ENCODE measurements around the gene SERPINB11. TPM values are rescaled to one million over a fixed set of nuclear protein-coding genes. Genes with fewer than 3 reads are reported as not detected.

Gene SERPINB11
- total RNA-seq, 4 donors from 2014 or later = not detected

DNA sequence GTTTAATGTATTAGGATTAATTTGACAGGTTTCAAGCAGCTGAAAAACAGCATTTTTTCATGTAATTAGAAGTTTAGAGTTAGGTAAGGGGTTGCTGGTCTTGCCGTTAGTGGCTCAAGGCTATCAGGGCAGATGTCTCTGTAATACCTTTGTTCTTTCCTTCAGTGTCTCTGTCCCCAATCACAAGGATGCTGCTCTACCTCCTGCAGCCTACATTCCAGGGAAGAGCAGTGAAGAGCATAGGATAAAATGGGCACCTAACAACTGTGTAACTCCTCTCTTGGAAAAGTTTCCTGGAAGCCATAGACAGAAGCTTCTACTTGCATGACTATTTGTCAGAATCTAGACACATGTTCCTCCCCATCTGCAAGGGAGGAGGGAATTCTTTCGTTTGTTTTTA, 63.1 kb downstream of the SERPINB11 start:
- intact Hi-C loops (cut with DNase I; ENCODE audit: low total_unique reads) (no loop called here), in situ Hi-C loops (cut with MboI; ENCODE audit: low sequenced_read_pairs in 4 of 4) (no loop called here)
- TF ChIP-seq, protein P1, sequence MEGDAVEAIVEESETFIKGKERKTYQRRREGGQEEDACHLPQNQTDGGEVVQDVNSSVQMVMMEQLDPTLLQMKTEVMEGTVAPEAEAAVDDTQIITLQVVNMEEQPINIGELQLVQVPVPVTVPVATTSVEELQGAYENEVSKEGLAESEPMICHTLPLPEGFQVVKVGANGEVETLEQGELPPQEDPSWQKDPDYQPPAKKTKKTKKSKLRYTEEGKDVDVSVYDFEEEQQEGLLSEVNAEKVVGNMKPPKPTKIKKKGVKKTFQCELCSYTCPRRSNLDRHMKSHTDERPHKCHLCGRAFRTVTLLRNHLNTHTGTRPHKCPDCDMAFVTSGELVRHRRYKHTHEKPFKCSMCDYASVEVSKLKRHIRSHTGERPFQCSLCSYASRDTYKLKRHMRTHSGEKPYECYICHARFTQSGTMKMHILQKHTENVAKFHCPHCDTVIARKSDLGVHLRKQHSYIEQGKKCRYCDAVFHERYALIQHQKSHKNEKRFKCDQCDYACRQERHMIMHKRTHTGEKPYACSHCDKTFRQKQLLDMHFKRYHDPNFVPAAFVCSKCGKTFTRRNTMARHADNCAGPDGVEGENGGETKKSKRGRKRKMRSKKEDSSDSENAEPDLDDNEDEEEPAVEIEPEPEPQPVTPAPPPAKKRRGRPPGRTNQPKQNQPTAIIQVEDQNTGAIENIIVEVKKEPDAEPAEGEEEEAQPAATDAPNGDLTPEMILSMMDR (IDR thresholded peaks at IDR 0.05 in 4 of 5, conservative IDR thresholded peaks at IDR 0.05 in 1 of 5) = no peak
- no peak for TF ChIP-seq POLR2A (IDR thresholded peaks at IDR 0.05)
- Histone ChIP-seq H3K36me3 (no peaks in the 10 kb centered on the region), H3K27ac (no peak overlapping the region), H3K27me3 (no peaks in the 10 kb centered on the region), H3K4me1 (no peaks in the 10 kb centered on the region), H3K4me3 (no peak overlapping the region), H3K9me3 (no peaks in the 10 kb centered on the region)
- ATAC-seq (no peak), DNase-seq (no peak)

Other genes starting within 250 kb of the SERPINB11 start
- not detected for gene SERPINB5, start 226.0 kb upstream of the SERPINB11 start, total RNA-seq
- not detected for gene SERPINB12, start 160.6 kb upstream of the SERPINB11 start, total RNA-seq
- not detected for gene SERPINB13, start 115.6 kb upstream of the SERPINB11 start, total RNA-seq
- gene SERPINB4, start 58.7 kb upstream of the SERPINB11 start, total RNA-seq = under 1 TPM in 1 of 4 donors, not detected in 3; 0.13 TPM
- gene SERPINB3, start 41.1 kb upstream of the SERPINB11 start, total RNA-seq = not detected
- not detected for gene SERPINB7, start 72.5 kb downstream of the SERPINB11 start, total RNA-seq
- gene SERPINB2, start 184.7 kb downstream of the SERPINB11 start, total RNA-seq = not detected
- gene SERPINB10, start 205.0 kb downstream of the SERPINB11 start, total RNA-seq = not detected
- not detected for gene HMSD, start 246.3 kb downstream of the SERPINB11 start, total RNA-seq

Data from gastrocnemius medialis (tissue), 4 donors.